HEK293T (cell line): ENCODE measurements around the gene KCNK18.

Experiments
- FOXA1 ChIP-seq: fragments of 450-650 bp; IDR thresholded peaks from 2 replicates; pipeline ENCODE4 v1.6.1; 2016; ENCODE audit warnings: mild to moderate bottlenecking
- FOXM1 ChIP-seq: fragments of 450-650 bp; IDR thresholded peaks from 2 replicates; pipeline ENCODE4 v1.6.1; 2017; ENCODE audit warnings: mild to moderate bottlenecking, borderline replicate concordance
- HDGF ChIP-seq: fragments of 450-650 bp; IDR thresholded peaks from 2 replicates; pipeline ENCODE4 v1.6.1; 2017; ENCODE audit warnings: antibody characterized with exemption, borderline replicate concordance
- PKNOX1 ChIP-seq: fragments of 450-650 bp; IDR thresholded peaks from 2 replicates; pipeline ENCODE4 v1.6.1; 2016
- SP1 ChIP-seq: fragments of 450-650 bp; IDR thresholded peaks from 2 replicates; pipeline ENCODE4 v1.6.1; 2017
- SUZ12 ChIP-seq: fragments of 450-650 bp; IDR thresholded peaks from 2 replicates; pipeline ENCODE4 v1.6.1; 2016; ENCODE audit warnings: mild to moderate bottlenecking
- TARDBP ChIP-seq: fragments of 450-650 bp; IDR thresholded peaks from 2 replicates; pipeline ENCODE4 v1.6.1; 2016

- TF ChIP-seq FOXM1, result no peak
- TF ChIP-seq HDGF, result no peak
- no peak for TF ChIP-seq SP1
- no peak for TF ChIP-seq TARDBP
- no peak for TF ChIP-seq PKNOX1
- TF ChIP-seq SUZ12, result no peak
- no peak for TF ChIP-seq FOXA1
Measured at GRCh38 chr10:117222552-117222951, 25.3 kb downstream of the KCNK18 start.
